Left lobe of liver (tissue), 2 donors: ENCODE data around the gene ISM1. TPM values are rescaled to one million over a fixed set of nuclear protein-coding genes. Genes with fewer than 3 reads are reported as not detected.

Experiments used
- ATAC-seq: fragments of 200-7000 bp; cut with Tn5 transposase; one replicate; pipeline ENCODE4 v1.9.1; 2020; ENCODE audit warnings: mild to moderate bottlenecking, moderate library complexity
- DNase-seq: peaks from one replicate; pipeline ENCODE4 v3.0.0-alpha.2; 2020; ENCODE audit warnings: low spot score
- total RNA-seq: library from RNA; stranded (reverse); gene quantifications from one replicate; pipeline ENCODE4 v1.2.1, GENCODE V29; 2021
- donor health status: DM: no; HTN: no; CAD: no; lungs with moderate emphysema.
- donor health status: DM: no; HTN: yes; CAD: no.

ISM1 gene
- total RNA-seq, 1 donor from 2014 or later = 3.1 TPM

DNA sequence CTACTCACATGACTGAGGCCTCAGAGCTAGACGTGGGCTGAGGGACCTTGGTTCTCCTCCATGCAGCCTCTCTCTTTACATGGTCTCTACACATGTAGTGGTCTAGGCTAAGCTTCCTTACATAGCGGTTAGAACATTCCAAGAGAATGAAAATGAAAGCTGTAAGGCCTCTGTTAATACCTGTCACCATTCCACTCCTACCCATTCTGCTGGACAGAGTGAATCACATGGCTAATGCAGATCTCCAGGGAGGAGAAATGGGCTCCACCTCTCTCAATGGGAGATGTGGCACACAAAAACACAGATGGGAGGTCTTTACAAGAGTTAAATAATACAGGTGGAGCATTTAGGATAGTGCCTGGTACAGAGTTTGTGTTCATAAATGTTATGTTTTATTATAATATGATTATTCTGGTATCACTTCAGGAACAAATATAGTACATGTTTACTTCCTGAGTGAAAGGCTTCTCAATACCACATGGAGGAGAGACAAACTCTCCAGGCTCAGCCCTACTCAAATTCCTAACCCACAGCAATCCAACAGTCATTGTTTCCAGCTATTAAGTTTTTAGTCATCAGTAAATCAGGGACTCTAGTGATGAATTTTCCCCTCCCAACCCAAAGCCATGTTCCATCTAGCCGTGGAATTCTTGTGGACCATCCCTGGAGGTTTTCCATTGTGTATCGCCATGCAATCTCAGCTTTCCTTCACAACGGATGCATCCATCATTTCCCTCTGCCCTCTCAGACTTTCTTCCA lies 57.9 kb downstream of the ISM1 start:
- DNase-seq = no peak
- ATAC-seq = no peak

DNA sequence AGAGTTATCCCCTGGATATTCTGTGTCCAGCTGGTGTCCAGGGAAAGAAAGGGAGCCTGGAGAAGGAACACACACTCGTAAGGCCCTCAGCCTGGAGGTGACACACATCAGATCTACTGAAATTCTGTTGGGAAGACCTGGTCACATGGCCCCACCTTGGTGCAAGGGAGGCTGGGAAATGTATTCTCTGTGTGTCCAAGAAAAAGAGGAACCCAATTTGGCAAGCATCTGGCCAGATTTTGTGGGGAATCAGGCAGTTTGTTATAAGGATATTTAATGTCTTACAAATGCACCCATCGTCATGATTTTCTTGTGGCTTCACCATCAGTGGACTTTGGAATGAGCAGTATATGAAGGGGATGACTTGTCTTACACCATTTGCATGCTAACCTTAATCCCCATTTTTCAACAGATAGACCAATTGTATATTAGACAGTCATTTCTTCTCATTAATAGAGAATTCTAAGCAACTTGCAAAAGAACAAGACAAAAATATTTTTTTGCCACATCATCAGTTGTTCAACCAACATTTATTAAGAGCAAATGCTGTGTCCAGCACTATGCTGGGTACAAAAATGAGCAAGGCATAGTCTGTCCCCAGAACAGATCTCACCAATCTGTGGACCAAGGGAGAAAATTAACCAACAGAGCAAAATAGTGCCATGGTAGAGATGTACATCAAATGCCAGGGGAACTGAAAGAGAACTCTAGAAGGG lies 59.7 kb downstream of the ISM1 start:
- ATAC-seq (no peak), DNase-seq (no peak)

- ATAC-seq (no peak), DNase-seq (no peak)
Observed at GRCh38 chr20:13283869-13284829, 63.1 kb downstream of the ISM1 start.

DNA sequence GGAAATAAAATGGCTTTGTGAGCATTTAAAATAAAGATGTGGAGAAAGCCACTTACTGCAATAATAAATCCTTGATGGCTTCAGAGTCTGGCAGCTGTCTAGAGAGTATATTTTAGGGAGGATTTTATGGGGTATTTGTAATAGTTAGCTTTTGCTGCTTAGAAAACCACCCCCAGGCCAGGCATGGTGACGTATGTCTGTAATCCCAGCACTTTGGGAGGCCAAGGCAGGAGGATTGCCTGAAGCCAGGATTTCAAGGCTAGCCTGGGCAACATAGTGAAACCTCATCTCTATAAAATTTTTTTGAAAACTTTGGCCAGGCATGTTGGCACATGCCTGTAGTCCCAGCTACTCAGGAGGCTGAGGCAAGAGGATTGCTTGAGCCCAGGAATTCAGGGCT lies 63.8 kb downstream of the ISM1 start:
- DNase-seq = no peak
- ATAC-seq = no peak

DNA sequence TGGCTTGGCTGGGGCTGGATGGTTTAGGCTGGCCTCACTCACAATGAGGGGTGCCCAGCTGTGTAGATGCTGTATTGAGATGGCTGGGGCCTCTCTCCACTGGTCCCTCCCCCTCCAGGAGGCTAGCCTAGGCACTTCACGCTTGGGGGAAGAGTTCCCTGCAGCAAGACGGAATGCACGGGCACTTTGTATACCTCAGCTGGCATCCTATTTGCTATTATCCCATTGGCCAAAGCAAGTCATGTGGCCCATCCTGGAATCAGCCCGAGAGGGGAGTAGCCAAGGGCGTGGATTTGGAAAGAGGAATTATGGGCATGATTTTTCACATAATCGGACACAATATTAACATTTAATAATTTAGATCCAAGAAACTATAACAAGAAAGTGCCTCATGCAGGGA lies 64.3 kb downstream of the ISM1 start:
- no peak for ATAC-seq

GRCh38 chr20:13286052-13286451 lies 65.0 kb downstream of the ISM1 start:
- ATAC-seq = no peak
- no peak for DNase-seq

More for the DNA sequence above, 64.3 kb downstream of the ISM1 start:
- no peak for DNase-seq

DNA sequence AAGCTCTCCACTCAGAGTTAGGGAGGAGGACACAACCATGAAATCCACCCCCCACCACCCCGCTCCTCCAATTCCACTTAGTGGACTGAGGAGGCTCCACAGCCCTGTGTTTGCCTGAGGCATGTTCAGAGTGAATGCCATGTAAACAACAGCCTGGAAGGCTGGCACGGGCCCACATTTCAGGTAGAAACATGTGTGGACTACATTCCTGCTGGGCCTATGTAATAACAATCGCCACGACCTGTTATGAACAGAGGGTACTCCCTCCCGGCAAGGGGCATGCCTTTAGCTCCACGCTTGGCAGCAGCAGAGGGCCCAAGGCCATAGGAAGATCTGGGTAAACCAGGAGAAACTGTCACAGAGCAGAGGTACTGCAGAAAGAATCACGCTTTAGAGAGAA lies 65.5 kb downstream of the ISM1 start:
- peak; percentile 37 for ATAC-seq
- DNase-seq = peak; percentile 50

- peak; percentile 83 for DNase-seq
- peak; percentile 76 for ATAC-seq
Observed at GRCh38 chr20:13288357-13288756, 67.3 kb downstream of the ISM1 start.

DNA sequence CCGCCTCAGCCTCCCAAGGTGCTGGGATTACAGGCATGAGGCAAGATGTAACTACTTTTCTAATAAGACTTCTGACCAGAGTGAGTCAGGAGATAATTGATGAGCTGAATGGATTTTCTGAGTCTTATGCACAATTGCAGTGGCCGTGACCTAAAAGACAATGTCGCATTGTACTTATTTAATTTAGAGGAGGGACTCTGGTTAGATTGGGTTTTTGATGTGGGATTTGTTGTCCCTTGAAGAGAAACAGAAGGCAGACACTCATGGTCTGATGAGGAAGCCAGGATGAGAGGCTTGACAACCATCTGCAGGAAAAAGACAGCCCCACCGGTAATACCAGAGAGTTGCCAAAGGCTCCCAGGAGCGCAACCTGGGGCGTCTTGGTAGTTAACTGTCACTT lies 68.0 kb downstream of the ISM1 start:
- ATAC-seq (no peak), DNase-seq (no peak)

DNA sequence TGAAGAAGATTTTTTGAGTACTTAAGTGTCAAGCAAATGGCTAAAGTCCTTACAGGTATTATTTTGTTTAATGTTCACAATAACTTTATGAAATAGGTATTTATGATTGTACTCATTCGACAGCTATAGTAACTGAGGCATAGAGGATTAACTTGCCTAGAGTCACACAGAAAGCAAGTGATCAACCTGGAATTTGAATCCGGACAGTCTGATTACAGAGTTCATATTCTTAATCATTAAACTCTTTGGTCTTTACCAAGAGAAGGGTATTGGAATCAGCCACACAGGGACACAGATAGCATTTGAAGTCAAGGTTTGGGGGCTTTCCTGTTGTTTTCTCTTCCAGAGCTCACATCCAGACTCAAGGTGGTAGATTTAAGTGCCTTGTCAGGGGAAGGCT lies 69.7 kb downstream of the ISM1 start:
- DNase-seq (no peak), ATAC-seq (peak; percentile 70)

DNA sequence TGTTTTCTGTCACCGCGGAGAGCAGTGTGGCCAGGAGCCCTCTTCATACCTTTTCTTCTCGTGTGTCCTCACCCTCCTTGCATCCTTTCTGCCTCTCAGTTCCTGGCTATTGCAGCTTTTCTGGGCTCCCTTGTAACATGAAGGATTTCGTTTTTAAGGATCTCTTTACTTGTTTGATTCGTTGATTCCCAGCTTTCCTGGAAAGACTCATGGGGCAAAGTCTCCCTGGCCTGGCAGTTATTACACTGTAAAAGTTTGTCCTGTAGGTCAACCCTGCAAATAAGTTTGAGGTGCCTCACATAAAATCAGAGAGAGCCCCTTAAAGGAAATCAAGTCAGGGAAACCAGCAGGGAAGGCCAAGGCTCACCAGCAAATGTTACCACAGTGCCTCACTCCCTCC lies 70.1 kb downstream of the ISM1 start:
- ATAC-seq = peak; percentile 62

DNA sequence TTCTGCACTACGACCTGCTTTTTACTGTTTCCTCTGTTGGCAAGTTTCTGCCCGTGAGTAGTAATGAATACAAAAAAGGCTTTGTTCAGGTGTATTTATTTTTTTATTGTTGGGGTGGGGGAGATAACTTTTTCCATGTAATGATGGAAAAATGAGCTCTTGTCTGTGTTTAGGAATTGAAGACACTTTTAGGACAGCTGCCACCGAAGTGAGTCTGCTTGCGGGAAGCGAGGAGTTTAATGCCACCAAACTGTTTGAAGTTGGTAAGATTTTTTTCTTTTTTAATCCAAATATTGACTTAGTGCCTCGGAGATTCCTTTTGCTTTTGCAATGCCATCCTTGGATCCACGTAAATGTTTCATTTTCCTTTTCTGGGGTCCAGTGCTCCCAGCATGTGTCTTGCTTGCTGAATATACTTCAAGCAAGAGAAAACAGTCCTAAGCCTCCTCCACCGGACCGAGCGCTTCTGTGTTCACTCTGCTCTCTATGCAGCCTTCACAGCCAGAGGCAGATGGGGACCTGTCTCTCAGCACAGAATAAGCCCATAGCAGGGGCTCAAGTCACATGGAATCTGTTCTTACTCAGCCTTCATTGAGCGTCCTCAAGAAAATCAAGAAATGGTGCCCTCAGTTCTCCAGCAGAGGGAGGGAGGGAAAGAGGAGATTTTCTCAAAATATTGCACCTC lies 71.3 kb downstream of the ISM1 start:
- ATAC-seq (no peak), DNase-seq (no peak)

More for the DNA sequence above, 70.1 kb downstream of the ISM1 start:
- DNase-seq = peak; percentile 58

- no peak for DNase-seq
- ATAC-seq = no peak
Observed at GRCh38 chr20:13294522-13294921, 73.4 kb downstream of the ISM1 start.

DNA sequence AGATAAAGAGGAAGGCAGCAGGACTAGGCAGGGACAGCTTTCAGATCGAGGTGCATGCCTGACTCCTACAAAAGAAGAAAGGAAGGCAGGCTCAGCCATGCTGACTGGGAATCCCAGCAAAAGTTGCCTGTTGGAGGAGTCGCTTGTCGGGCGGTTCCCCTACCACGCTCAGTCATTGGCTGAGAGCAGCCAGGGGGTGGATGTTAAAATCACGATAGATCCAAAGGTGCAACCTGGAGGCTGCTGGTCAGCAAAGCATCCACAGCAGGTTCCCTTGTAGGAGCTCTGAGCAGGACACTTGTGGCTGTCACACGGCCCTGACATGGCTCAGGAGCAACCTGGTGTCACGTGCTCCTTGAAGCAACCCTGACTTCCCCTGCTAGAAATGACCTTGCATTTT lies 74.6 kb downstream of the ISM1 start:
- DNase-seq (no peak), ATAC-seq (no peak)

GRCh38 chr20:13296070-13296469 lies 75.0 kb downstream of the ISM1 start:
- DNase-seq (no peak), ATAC-seq (no peak)

GRCh38 chr20:13297147-13297899 lies 76.2 kb downstream of the ISM1 start:
- DNase-seq (no peak), ATAC-seq (peak; percentile 56)

GRCh38 chr20:13298692-13299373 lies 77.8 kb downstream of the ISM1 start:
- no peak for ATAC-seq
- no peak for DNase-seq

GRCh38 chr20:13299401-13299800 lies 78.3 kb downstream of the ISM1 start:
- no peak for DNase-seq
- no peak for ATAC-seq

- no peak for ATAC-seq
- no peak for DNase-seq
Observed at GRCh38 chr20:13301596-13301995, 80.5 kb downstream of the ISM1 start.
